B cell (primary cell): ENCODE measurements around the gene SREK1. TPM values are rescaled to one million over a fixed set of nuclear protein-coding genes. Genes with fewer than 3 reads are reported as not detected.
"Not testable (repeated sequence)": the region's sequence is repeated elsewhere in the genome, so short reads cannot be mapped to it uniquely, and the experiment has no call there.

Experiments used
- ATAC-seq: fragments of 200-7000 bp; cut with Tn5 transposase; one replicate; pipeline ENCODE4 v1.10.0; 2021; ENCODE audit warnings: low read depth, mild to moderate bottlenecking, moderate number of reproducible peaks, moderate library complexity
- CTCF ChIA-PET: fragments of 350-600 bp; sonication (Branson Sonifier 250); formaldehyde crosslinking; loops from one replicate; lab custom pipeline; 2021; ENCODE audit warnings: antibody characterized with exemption, inconsistent platforms; lab: Charles Lee
- POLR2A ChIA-PET: fragments of 350-600 bp; sonication (Branson Sonifier 250); formaldehyde crosslinking; loops from one replicate; lab custom pipeline; 2021; ENCODE audit warnings: antibody characterized with exemption; lab: Charles Lee
- DNase-seq: peaks from one replicate; pipeline ENCODE4 v3.0.0; 2013
- H2AFZ ChIP-seq: 2 replicates; pipeline ENCODE4 v1.6.1; 2012; ENCODE audit warnings: mild to moderate bottlenecking, low read depth, low read length; ENCODE audit not compliant: insufficient read depth, poor library complexity, severe bottlenecking
- H3K27ac ChIP-seq, 2 donors: 1 replicate in 1 of 2; 2 replicates in 1 of 2; pipeline ENCODE4 v1.5.1; 2012 to 2013; ENCODE audit warnings: low read length in 2 of 2, mild to moderate bottlenecking in 2 of 2, moderate library complexity in 1 of 2
- H3K27me3 ChIP-seq, 4 experiments: fragments of 200-600 bp in 1 of 4; sonication (generic) in 1 of 4; replicated peaks in 1 of 4; 1 replicate in 2 of 4; 2 replicates in 2 of 4; pipeline versions ENCODE4 v1.6.1 to v1.7.0; 2013 to 2016; ENCODE audit warnings: low read length in 3 of 4, mild to moderate bottlenecking in 2 of 4, mixed read lengths in 1 of 4, moderate library complexity in 1 of 4; ENCODE audit not compliant: insufficient read depth in 4 of 4, control insufficient read depth in 3 of 4; ENCODE audit errors: control extremely low read depth in 1 of 4
- H3K36me3 ChIP-seq, 2 experiments: replicated peaks in 1 of 2; 1 replicate in 1 of 2; 2 replicates in 1 of 2; pipeline versions ENCODE4 v1.6.1 to v1.7.1; 2013; ENCODE audit warnings: low read length in 1 of 2; ENCODE audit not compliant: insufficient read depth in 2 of 2, control insufficient read depth in 1 of 2; ENCODE audit errors: control extremely low read depth in 1 of 2, extremely low read depth in 1 of 2
- H3K4me1 ChIP-seq, 2 donors: fragments of 200-600 bp in 1 of 2; sonication (generic) in 1 of 2; 1 replicate in 1 of 2; 2 replicates in 1 of 2; pipeline versions ENCODE4 v1.5.1 to v1.6.1; 2013 to 2017; ENCODE audit warnings: low read length in 2 of 2; ENCODE audit not compliant: control insufficient read depth in 2 of 2, insufficient read depth in 2 of 2
- H3K4me2 ChIP-seq: replicated peaks from 2 replicates; pipeline ENCODE3; 2012; ENCODE audit warnings: mild to moderate bottlenecking, low read depth, low read length; ENCODE audit not compliant: poor library complexity, severe bottlenecking
- H3K4me3 ChIP-seq, 5 experiments: fragments of 200-600 bp in 1 of 5; sonication (generic) in 1 of 5; 1 replicate in 3 of 5; 2 replicates in 2 of 5; pipeline versions ENCODE4 v1.5.1 to v1.7.0; 2011 to 2016; ENCODE audit warnings: low read length in 4 of 5, mild to moderate bottlenecking in 4 of 5, low read depth in 2 of 5, control low read depth in 1 of 5, moderate library complexity in 1 of 5; ENCODE audit not compliant: insufficient read depth in 1 of 5; ENCODE audit errors: control extremely low read depth in 1 of 5, extremely low read depth in 1 of 5
- H3K79me2 ChIP-seq: fragments of 200-600 bp; sonication (generic); one replicate; pipeline ENCODE4 v1.6.0; 2016; ENCODE audit warnings: low read length; ENCODE audit not compliant: control insufficient read depth, insufficient read depth
- H3K9ac ChIP-seq: fragments of 200-600 bp; sonication (generic); 2 replicates; pipeline ENCODE4 v1.6.1; 2017; ENCODE audit warnings: mild to moderate bottlenecking, low read length, moderate library complexity
- H3K9me3 ChIP-seq, 3 donors: one replicate each; pipeline versions ENCODE4 v1.6.1 to v1.7.1; 2013; ENCODE audit warnings: low read length in 2 of 3; ENCODE audit not compliant: control insufficient read depth in 2 of 3, insufficient read depth in 1 of 3; ENCODE audit errors: control extremely low read depth in 1 of 3
- H4K20me1 ChIP-seq: 2 replicates; pipeline ENCODE4 v1.6.0; 2012; ENCODE audit warnings: mild to moderate bottlenecking, low read length; ENCODE audit not compliant: insufficient read depth, control insufficient read depth, poor library complexity, severe bottlenecking
- H3K27ac Mint-ChIP-seq: one replicate; pipeline ENCODE4 v1.8.0; 2021; ENCODE audit warnings: mixed read lengths
- H3K27me3 Mint-ChIP-seq: one replicate; pipeline ENCODE4 v1.8.0; 2021; ENCODE audit warnings: mixed read lengths
- H3K4me1 Mint-ChIP-seq: one replicate; pipeline ENCODE4 v1.8.0; 2021; ENCODE audit warnings: mixed read lengths
- H3K4me3 Mint-ChIP-seq: one replicate; pipeline ENCODE4 v1.8.0; 2021; ENCODE audit warnings: mixed read lengths
- H3K9me3 Mint-ChIP-seq: one replicate; pipeline ENCODE4 v1.8.0; 2022; ENCODE audit warnings: mixed read lengths; ENCODE audit not compliant: insufficient read depth
- EZH2 ChIP-seq: IDR thresholded peaks from 2 replicates; pipeline ENCODE4 v1.6.1; 2012; ENCODE audit warnings: borderline replicate concordance, low read depth, mild to moderate bottlenecking, moderate library complexity, low read length; ENCODE audit not compliant: insufficient read depth, poor library complexity, severe bottlenecking
- WGBS: methylation state at CpG from one replicate; pipeline ENCODE4 v1.1.5; 2013; ENCODE audit warnings: missing lambda C conversion rate; ENCODE audit not compliant: insufficient coverage; 5-methylcytosine and 5-hydroxymethylcytosine counted together
- intact Hi-C: fragments of 100-400 bp; cut with micrococcal nuclease; formaldehyde crosslinking; loops from one replicate; pipeline ENCODE4 v1.10.0; 2022
- polyA plus RNA-seq: library from polyadenylated mRNA; depleted of rRNA; stranded (reverse); fragments of >200 nt; gene quantifications from 2 replicates; pipeline ENCODE4 v1.2.3, GENCODE V29; 2012
- total RNA-seq, 2 donors: library from RNA; stranded (reverse); fragments of 120-200 nt in 1 of 2; gene quantifications; 1 replicate in 1 of 2; 2 replicates in 1 of 2; pipeline versions ENCODE4 v1.2.3 to v1.2.4, GENCODE V29; 2013 to 2022
- TF ChIP-seq, protein P1 (sequence below): fragments of 200-600 bp; IDR thresholded peaks from one replicate; pipeline ENCODE4 v1.8.0; 2022; ENCODE audit warnings: antibody characterized with exemption, mild to moderate bottlenecking

SREK1 gene
- total and polyA plus RNA-seq, 2 donors (not counting 1 experiment from before 2014, with no cell fraction given) = 24.1 to 117 TPM

DNA sequence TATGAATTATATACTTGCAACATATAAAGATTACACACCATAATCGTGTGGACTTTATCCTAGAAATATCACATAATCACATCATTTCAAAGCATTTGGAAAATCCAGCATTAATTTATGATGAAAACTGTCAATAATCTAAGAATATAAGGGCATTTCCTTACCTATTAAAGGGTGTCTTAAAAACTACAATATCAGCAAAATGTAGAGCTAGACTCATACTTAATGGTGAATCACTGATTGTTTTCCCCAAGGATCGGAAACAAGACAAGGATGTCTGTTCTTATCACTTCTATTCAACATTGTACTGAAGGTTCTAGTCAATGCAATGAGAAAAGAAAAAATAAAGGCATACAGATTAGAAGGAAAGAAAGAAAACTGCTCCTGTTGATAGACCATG is 8.0 kb upstream of the SREK1 start:
- Mint-ChIP-seq H3K9me3 (peaks cover 2% of the 10 kb centered on the region), H3K27me3 (no peaks in the 10 kb centered on the region), H3K27ac (no peak overlapping the region), H3K4me3 (no peak overlapping the region), H3K4me1 (peaks cover 10% of the 10 kb centered on the region)
- H3K4me1 ChIP-seq = no peaks in the 10 kb centered on the region
- no peak overlapping the region for H3K27ac ChIP-seq
- TF ChIP-seq, protein P1, sequence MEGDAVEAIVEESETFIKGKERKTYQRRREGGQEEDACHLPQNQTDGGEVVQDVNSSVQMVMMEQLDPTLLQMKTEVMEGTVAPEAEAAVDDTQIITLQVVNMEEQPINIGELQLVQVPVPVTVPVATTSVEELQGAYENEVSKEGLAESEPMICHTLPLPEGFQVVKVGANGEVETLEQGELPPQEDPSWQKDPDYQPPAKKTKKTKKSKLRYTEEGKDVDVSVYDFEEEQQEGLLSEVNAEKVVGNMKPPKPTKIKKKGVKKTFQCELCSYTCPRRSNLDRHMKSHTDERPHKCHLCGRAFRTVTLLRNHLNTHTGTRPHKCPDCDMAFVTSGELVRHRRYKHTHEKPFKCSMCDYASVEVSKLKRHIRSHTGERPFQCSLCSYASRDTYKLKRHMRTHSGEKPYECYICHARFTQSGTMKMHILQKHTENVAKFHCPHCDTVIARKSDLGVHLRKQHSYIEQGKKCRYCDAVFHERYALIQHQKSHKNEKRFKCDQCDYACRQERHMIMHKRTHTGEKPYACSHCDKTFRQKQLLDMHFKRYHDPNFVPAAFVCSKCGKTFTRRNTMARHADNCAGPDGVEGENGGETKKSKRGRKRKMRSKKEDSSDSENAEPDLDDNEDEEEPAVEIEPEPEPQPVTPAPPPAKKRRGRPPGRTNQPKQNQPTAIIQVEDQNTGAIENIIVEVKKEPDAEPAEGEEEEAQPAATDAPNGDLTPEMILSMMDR = no peak
- no peak for TF ChIP-seq EZH2
- no CpG with 5 or more reads among the region's 2 CpGs for whole genome bisulfite sequencing
- intact Hi-C loops = no loop called here
- ATAC-seq (no peak), DNase-seq (no peak)
- H3K4me3 ChIP-seq = no peak overlapping the region
- no peaks in the 10 kb centered on the region for H3K36me3 ChIP-seq
- CTCF ChIA-PET = no interaction called here
- no peaks in the 10 kb centered on the region for H4K20me1 ChIP-seq
- peaks cover 0 to 8% (median under 1%) of the 10 kb centered on the region in 3 donors for H3K9me3 ChIP-seq
- no peaks in the 10 kb centered on the region for H3K79me2 ChIP-seq
- no peaks in the 10 kb centered on the region for H3K27me3 ChIP-seq
- H3K9ac ChIP-seq = no peak overlapping the region
- no peak overlapping the region for H2AFZ ChIP-seq
- no peak overlapping the region for H3K4me2 ChIP-seq
- POLR2A ChIA-PET = no interaction called here

DNA sequence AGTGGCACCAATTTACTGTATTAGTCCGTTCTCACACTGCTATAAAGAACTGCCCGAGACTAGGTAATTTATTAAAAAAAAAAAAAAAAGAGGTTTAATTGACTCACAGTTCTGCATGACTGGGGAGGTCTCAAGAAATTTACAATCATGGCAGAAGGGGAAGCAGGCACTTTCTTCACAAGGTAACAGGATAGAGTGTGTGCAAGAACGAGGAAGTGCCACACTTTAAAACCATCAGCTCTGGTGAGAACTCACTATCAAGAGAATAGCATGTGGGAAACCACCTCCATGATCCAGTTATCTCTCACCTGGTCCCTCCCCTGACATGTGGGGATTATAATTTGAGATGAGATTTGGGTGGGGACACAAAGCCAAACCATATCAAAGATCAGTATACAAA is 7.2 kb upstream of the SREK1 start:
- H3K27ac Mint-ChIP-seq, ATAC-seq, H3K79me2 ChIP-seq, H3K36me3 ChIP-seq, H3K9me3 Mint-ChIP-seq, H2AFZ ChIP-seq, H3K9me3 ChIP-seq, H3K27ac ChIP-seq, H4K20me1 ChIP-seq, H3K27me3 Mint-ChIP-seq, POLR2A ChIA-PET, H3K4me1 ChIP-seq, H3K4me3 Mint-ChIP-seq, CTCF ChIA-PET, H3K4me1 Mint-ChIP-seq, H3K9ac ChIP-seq, H3K4me3 ChIP-seq, DNase-seq, H3K4me2 ChIP-seq, H3K27me3 ChIP-seq, intact Hi-C loops: not testable (repeated sequence)
- no CpG with 5 or more reads among the region's 3 CpGs for WGBS
